MG63 (cell line): Measurements from ENCODE around the gene COPS4. TPM values are rescaled to one million over a fixed set of nuclear protein-coding genes. Genes with fewer than 3 reads are reported as not detected.
A peak's percentile ranks its signal among the peaks of the same experiment; 100 is the strongest.
"Not testable (repeated sequence)": the region's sequence is repeated elsewhere in the genome, so short reads cannot be mapped to it uniquely, and the experiment has no call there.

Experiments
- DNase-seq: peaks from one replicate; pipeline ENCODE4 v3.0.0-alpha.2; 2020
- H3K27me3 ChIP-seq: fragments of 250-450 bp; sonication (Bioruptor Pico); 2 replicates; pipeline ENCODE4 v1.5.1; 2020; ENCODE audit warnings: mild to moderate bottlenecking, moderate library complexity
- H3K36me3 ChIP-seq: fragments of 250-450 bp; sonication (Bioruptor Pico); 2 replicates; pipeline ENCODE4 v1.5.1; 2020; ENCODE audit warnings: mild to moderate bottlenecking, moderate library complexity
- H3K4me3 ChIP-seq: fragments of 250-450 bp; sonication (Bioruptor Pico); 2 replicates; pipeline ENCODE4 v1.5.1; 2020; ENCODE audit warnings: mild to moderate bottlenecking, moderate library complexity
- H3K9me3 ChIP-seq: fragments of 250-450 bp; sonication (Bioruptor Pico); 2 replicates; pipeline ENCODE4 v1.5.1; 2020; ENCODE audit warnings: mild to moderate bottlenecking, moderate library complexity
- total RNA-seq: library from RNA; depleted of rRNA; stranded (reverse); fragments of >200 nt; shearing (Covaris generic); gene quantifications from 2 replicates; pipeline ENCODE4 v1.2.3, GENCODE V29; 2014; ENCODE audit warnings: low replicate concordance

The COPS4 gene
- total RNA-seq, 1 experiment from 2014 or later = 127 TPM

DNA sequence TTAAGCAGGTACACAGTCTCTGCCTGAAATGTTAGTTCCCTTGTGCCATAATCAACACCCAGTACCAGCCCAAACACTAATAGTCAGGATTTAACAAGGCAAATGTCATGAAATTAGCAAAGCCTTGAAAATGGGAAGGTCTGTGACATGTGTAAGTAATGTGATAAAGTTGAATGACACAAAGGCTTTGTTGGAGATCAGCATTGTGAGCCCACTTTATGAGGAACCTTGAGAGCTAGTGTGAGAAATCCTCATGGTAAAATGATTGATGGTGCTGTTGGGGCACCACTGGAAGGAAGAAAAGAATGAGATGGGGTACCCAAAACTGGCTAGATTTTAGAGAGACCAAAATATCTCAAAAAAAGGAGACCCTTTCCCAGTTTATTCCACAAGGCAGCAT is 21.1 kb upstream of the COPS4 start:
- H3K27me3 ChIP-seq = no peaks in the 10 kb centered on the region
- no peaks in the 10 kb centered on the region for H3K9me3 ChIP-seq
- DNase-seq = no peak
- H3K36me3 ChIP-seq = no peaks in the 10 kb centered on the region
- H3K4me3 ChIP-seq = peak overlapping the region; percentile 74

DNA sequence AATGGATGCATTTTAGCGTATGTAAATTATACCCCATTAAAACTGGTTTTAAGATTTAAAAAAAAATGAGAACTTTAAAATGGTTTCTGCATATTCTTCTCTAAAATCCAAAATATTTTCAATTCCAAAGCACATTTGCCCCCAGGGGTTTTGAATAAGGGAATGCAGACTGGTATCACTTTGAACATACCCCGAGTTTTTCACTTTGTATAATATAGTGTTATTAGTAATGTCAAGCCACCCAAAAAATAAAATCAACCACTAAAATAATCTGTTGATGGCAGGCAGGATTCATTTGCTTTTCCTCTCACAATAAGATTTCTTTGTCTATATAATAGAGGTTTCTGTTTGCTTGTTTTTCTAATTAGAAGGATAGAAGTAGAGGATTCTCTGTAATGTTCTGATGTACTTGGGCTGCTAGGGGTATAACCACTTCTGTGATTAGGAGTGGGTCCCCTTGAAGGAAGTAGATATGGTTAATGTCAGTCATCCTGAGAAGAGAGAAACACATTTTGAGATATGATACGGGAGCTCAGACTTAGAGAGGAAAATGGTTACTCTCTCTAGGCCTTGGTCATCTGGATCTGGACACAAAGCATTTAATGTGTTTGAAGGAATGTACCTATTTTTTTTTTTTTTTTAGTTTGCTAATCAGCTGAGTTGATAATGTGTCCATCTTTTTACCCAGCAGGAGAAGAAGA is 15.0 kb upstream of the COPS4 start:
- no peak for DNase-seq
- no peak overlapping the region for H3K4me3 ChIP-seq
- H3K9me3 ChIP-seq = peaks cover 10% of the 10 kb centered on the region; the same call in 1 of the 2 replicates

DNA sequence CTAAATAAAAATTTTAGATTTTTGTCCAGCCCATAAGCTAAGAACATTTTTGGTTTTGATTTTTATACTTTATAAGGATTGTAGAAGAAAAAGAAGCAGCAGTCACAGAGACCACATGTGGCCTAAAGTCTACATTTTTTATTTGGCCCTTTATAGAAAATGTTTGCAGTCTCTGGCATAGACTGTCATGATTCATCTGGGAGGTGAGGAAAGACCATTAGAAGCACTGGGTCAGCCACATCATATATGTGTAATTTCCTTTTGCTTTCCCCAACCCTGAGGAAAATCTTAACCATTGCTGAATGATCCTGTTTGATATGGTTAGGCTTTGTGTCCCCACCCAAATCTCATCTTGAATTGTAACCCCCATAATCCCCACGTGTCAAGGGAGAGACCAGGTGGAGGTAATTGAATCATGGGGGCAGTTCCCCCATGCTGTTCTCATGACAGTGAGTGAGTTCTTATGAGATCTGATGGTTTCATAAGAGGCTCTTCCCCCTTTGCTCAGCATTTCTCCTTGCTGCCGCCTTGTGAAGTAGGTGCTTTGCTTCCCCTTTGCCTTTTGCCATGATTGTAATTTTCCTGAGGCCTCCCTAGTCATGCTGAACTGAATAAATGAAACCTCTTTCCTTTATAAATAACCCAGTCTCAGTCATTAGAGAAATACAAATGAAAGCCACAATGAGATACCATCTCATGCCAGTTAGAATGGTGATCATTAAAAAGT is 12.1 kb upstream of the COPS4 start:
- no peak for DNase-seq
- Histone ChIP-seq H3K27me3 (no peaks in the 10 kb centered on the region), H3K9me3 (peaks cover 10% of the 10 kb centered on the region; the same call in 1 of the 2 replicates), H3K36me3 (no peaks in the 10 kb centered on the region), H3K4me3 (no peak overlapping the region)

More for the DNA sequence above, 15.0 kb upstream of the COPS4 start:
- H3K27me3 ChIP-seq = no peaks in the 10 kb centered on the region
- H3K36me3 ChIP-seq = no peaks in the 10 kb centered on the region

DNA sequence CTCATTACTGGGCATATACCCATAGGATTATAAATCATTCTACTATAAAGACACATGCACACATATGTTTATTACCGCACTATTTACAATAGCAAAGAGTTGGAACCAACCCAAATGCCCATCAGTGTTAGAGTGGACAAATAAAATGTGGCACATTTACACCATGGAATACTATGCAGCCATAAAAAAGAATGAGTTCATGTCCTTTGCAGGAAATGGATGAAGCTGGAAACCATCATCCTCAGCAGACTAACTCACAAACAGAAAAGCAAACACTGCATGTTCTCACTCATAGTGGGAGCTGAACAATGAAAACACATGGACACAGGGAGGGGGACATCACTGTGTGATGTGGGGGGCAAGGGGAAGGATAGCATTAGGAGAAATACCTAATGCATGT is 11.4 kb upstream of the COPS4 start:
- DNase-seq, H3K4me3 ChIP-seq, H3K9me3 ChIP-seq, H3K36me3 ChIP-seq, H3K27me3 ChIP-seq: not testable (repeated sequence)

DNA sequence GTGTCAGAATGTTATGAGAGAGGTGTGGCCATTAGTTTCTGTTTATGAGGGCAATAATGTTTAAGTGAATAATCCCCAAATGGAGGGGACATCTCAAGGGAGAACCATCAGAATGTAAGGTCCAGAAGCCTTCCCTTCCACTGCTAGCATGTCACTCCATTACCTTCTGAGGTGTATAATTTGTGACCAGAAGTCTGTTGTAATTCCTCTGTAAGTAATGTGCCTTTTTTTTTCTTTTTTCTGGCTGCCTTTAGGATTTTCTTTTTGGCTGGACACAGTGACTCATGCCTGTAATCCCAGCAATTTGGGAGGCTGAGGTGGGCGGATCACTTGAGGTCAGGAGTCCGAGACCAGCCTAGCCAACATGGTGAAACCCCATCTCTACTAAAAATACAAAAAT is 10.8 kb upstream of the COPS4 start:
- DNase-seq = no peak
- H3K27me3 ChIP-seq = no peaks in the 10 kb centered on the region
- peaks cover 10% of the 10 kb centered on the region; the same call in 1 of the 2 replicates for H3K9me3 ChIP-seq
- H3K36me3 ChIP-seq = no peaks in the 10 kb centered on the region
- H3K4me3 ChIP-seq = no peak overlapping the region

DNA sequence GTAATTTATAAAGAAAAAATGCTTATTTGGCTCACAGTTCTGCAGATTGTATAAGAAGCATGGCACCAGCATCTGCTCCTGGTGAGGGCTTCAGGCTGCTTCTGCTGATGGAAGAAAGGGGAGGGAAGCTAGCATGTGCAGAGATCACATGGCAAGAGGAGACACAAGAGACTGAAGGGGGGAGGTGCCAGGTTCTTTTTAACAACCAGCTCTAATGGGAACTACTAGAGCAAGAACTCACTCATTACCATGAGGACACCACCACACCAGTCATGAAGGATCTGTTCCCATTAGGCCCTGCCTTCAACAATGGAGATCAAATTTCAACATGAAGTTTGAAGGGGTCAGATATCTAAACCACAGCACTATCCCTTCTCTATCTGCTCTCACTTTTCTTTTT is 9.4 kb upstream of the COPS4 start:
- no peak for DNase-seq
- H3K27me3 ChIP-seq = no peaks in the 10 kb centered on the region
- H3K9me3 ChIP-seq = peaks cover 10% of the 10 kb centered on the region; the same call in 1 of the 2 replicates
- no peaks in the 10 kb centered on the region for H3K36me3 ChIP-seq
- H3K4me3 ChIP-seq = no peak overlapping the region

DNA sequence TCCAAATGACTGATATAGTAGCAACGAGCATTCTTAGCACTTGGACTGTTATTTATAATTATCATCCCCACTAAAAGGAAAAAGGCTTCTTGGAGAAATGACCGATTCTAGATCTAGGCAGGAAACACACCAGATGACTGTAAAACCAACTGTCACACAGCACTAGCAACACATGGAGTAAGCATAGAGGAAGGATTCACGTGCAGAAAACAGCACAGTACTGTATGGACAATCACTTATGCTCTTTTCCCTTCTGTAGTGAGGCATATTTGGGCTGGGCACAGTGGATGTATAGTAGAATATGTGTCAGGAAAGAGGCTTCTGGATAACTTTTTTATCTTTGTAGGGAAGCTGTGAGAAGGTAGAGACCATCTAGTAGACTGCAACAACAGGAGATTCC is 6.0 kb upstream of the COPS4 start:
- Histone ChIP-seq H3K9me3 (peaks cover 4% of the 10 kb centered on the region; the same call in 1 of the 2 replicates), H3K4me3 (no peak overlapping the region), H3K36me3 (no peaks in the 10 kb centered on the region), H3K27me3 (no peaks in the 10 kb centered on the region)
- no peak for DNase-seq

DNA sequence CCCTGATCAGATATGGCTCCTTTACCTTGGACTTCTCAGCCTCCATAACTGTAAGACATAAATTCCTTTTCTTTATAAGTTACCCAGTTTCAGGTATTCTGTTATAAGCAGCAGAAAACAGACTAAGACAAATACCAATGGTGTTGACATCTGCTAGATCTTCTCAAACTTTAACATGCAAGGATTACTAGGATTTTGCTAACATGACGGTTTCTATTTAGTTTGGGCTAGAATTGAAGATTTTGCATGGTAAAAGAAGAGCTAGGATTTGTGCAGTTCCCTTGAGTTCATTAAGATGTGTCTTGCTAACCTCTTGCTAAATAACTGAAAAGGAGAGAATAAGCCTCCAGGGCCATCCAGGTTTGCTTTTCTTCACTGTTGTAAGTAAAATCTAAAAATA is 5.3 kb upstream of the COPS4 start:
- no peaks in the 10 kb centered on the region; the same call in 1 of the 2 replicates for H3K9me3 ChIP-seq
- H3K27me3 ChIP-seq = no peaks in the 10 kb centered on the region
- H3K4me3 ChIP-seq = no peak overlapping the region
- no peaks in the 10 kb centered on the region for H3K36me3 ChIP-seq
- DNase-seq = no peak

DNA sequence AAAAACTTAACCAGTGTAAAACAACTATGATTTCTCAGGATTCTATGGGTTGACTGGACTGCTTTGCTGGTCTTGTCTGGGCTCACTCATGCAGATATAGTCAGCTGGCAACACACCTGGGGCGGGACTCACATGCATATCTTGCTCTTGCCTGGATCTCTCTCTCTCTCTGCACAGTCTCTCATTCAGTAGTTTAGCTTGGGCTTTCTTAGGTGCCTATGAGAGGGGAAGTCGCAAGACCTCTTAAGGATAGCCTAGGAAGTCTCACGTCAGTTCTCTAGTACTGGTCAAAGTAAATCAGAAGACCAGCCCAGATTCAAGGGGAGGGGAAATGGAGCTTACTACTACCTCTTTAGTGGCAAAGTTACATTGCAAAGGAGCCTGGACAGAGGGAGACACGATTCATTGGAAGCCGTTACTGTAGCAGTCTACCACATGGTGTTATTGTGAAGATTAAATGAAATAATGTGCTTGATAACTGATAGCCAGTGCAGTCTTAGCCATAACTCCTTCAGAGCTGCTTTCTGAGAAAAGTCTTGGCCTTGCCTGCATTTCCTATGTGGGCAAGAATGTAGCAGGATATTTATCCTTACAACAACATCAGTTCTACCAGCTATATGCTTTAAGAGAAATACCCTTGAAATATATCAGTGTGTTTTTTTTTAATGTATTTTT is 2.1 kb downstream of the COPS4 start:
- Histone ChIP-seq H3K36me3 (no peaks in the 10 kb centered on the region), H3K9me3 (no peaks in the 10 kb centered on the region), H3K27me3 (no peaks in the 10 kb centered on the region), H3K4me3 (no peak overlapping the region)
- DNase-seq = no peak

DNA sequence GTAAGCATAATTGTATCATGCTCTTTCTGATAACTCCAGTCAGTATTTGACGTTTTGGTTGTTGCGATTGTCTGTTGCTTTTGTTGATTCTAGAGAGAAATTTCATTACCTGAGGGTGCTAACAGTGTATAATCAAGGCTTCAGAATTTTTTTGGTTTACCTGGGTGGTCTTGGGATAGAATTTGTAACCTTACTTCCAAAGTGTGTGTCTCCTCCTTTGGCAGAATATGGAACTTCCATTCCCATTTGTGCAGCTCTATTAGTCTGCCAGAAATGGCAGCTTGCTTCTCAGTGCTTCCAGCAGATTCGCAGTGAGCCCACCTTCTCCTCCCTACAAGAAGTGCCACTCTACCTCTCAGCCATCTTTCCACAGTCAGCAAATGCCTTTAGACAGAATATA is 5.3 kb downstream of the COPS4 start:
- Histone ChIP-seq H3K9me3 (no peaks in the 10 kb centered on the region), H3K27me3 (no peaks in the 10 kb centered on the region), H3K36me3 (no peaks in the 10 kb centered on the region), H3K4me3 (no peak overlapping the region)
- no peak for DNase-seq

DNA sequence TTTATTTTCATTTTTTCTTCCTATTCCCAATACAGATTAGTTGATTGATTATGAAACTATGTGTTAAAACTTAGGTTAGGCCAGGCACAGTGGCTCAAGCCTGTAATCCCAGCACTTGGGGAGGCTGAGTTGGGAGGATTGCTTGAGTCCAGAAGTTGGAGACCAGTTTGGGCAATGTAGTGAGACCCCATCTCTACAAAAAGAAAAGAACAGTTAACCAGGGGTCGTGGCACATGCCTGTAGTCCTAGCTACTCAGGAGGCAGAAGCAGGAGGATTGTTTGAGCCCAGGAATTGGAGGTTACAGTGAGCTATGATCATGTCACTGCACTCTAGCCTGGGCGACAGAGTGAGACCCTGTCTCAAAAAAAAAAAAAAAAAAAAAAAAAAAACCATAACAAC is 8.2 kb downstream of the COPS4 start:
- H3K36me3 ChIP-seq, DNase-seq, H3K4me3 ChIP-seq, H3K27me3 ChIP-seq, H3K9me3 ChIP-seq: not testable (repeated sequence)

DNA sequence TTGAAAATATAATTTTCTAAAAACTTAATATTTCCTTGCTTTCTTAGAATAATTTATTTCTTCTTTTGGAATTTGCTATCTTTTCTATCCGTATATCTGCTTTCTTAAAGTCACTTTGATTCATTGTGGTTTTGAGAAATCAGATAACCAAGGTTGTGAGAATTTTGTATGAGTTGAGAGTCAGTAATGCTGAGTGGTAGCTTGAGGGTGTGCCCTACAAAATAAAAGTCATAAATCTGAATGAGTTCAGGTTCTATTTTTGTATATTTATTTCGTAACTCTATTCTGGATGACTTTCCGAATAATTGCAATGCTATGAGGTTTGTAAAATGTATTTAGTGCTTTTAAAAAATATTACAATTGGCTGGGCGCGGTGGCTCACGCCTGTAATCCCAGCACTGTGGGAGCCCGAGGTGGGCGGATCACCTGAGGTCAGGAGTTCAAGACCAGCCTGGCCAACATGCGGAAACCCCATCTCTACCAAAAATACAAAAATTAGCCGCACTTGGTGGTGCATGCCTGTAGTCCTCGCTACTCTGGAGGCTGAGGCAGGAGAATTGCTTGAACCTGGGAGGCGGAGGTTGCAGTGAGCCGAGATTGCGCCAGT is 8.9 kb downstream of the COPS4 start:
- no peaks in the 10 kb centered on the region for H3K9me3 ChIP-seq
- H3K36me3 ChIP-seq = no peaks in the 10 kb centered on the region; the same call in 1 of the 2 replicates
- H3K4me3 ChIP-seq = no peak overlapping the region
- H3K27me3 ChIP-seq = no peaks in the 10 kb centered on the region
- DNase-seq = no peak

DNA sequence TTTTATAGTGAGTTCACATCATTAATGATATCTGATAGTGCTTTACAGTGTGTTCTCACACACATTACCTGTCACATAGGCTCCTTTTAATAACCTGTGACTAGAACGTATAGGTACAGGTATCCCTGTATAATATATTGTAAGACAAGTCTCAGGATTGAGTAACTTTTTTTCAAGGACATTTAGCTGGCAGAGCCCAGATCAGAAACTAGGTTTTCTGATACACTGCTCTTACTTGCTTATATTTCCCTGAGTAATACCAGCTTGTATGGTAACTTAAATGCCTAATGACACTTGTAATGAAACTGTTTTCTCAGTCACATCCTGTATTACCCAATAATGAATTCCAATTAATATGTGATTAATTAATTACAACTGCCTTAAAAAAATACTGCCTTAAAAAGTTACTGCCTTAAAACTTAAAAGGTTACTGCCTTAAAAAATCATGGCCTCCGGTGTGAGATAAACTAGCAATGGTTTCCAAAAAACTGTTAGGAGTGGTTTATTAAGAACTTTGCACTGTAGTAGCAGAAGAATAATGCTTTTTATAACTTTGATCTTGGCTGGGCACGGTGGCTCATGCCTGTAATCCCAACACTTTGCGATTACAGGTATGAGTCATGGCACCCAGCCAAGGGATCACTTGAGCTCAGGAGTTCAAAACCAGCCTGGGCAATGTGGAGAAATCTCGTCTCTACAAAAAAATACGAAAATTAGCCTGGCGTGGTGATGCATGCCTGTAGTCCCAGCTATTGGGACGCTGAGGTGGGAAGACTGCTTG is 11.9 kb downstream of the COPS4 start:
- no peak overlapping the region for H3K4me3 ChIP-seq
- no peaks in the 10 kb centered on the region for H3K9me3 ChIP-seq
- H3K27me3 ChIP-seq = no peaks in the 10 kb centered on the region
- no peak for DNase-seq
- peaks cover 4% of the 10 kb centered on the region for H3K36me3 ChIP-seq

DNA sequence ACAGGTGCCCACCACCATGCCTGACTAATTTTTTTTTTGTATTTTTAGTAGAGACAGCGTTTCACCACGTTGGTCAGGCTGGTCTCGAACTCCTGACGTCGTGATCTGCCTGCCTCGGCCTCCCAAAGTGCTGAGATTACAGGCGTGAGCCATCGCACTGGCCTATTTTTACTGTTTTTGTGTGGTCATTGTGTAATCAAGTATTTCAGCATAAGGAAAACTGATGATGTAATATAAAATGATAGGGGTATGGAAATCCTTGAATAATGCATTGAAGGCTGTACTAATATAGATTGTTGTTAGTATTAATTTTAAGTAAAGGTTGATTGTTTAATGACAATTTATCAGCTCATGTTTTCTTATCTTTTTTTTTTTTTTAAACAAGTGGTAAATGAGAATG is 13.8 kb downstream of the COPS4 start:
- H3K9me3 ChIP-seq, H3K36me3 ChIP-seq, DNase-seq, H3K4me3 ChIP-seq, H3K27me3 ChIP-seq: not testable (repeated sequence)

DNA sequence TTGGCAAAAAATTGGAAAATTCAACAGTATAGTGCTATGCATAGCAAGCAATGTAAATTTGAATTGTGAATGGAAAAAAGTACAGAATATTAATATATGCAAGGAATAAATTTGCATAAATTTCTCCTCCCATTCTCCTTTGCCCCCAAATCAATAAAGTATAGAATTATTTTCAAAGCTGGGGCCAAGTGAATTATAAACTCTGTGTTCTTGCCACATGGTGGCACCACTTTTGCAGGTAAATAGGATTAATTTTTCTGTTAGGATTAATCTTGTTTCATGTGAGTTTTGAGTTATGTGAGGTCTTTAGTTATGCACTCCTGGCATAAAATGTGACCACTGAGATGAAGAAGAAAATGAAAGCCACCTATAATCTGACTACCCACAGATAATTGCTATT is 19.9 kb downstream of the COPS4 start:
- Histone ChIP-seq H3K27me3 (no peaks in the 10 kb centered on the region), H3K9me3 (no peaks in the 10 kb centered on the region), H3K36me3 (no peaks in the 10 kb centered on the region), H3K4me3 (no peak overlapping the region)
- no peak for DNase-seq

DNA sequence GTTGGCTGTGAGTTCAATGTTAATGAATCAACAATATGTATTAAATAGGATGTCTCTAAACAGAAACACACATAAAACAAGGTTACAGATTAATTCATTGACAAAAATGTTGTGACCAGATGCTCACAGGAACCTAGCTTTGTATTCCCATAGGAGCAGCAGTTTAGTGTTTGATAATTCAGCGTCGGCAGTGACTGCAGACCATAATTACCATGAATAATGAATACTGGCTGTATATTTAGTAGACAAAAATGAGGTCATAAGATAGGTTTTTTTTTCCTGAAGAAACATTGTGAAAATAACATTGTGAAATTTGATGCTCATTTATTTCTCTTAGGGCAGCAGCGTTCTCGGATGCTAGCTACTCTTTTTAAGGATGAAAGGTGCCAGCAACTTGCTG is 27.8 kb downstream of the COPS4 start:
- peaks cover 3% of the 10 kb centered on the region for H3K36me3 ChIP-seq
- no peaks in the 10 kb centered on the region for H3K27me3 ChIP-seq
- DNase-seq = no peak
- no peak overlapping the region for H3K4me3 ChIP-seq
- H3K9me3 ChIP-seq = no peaks in the 10 kb centered on the region
